GM04503 (cell line): ENCODE measurements around the gene CHRDL2.

Experiments
- DNase-seq: peaks from one replicate; pipeline ENCODE4 v3.0.0-alpha.2; 2012; ENCODE audit warnings: low read depth

Gene CHRDL2

GRCh38 chr11:74685338-74685737, 45.9 kb downstream of the CHRDL2 start:
- no peak for DNase-seq

- DNase-seq: no peak
These were observed 46.6 kb downstream of the CHRDL2 start for GRCh38 chr11:74684661-74685060.

DNA sequence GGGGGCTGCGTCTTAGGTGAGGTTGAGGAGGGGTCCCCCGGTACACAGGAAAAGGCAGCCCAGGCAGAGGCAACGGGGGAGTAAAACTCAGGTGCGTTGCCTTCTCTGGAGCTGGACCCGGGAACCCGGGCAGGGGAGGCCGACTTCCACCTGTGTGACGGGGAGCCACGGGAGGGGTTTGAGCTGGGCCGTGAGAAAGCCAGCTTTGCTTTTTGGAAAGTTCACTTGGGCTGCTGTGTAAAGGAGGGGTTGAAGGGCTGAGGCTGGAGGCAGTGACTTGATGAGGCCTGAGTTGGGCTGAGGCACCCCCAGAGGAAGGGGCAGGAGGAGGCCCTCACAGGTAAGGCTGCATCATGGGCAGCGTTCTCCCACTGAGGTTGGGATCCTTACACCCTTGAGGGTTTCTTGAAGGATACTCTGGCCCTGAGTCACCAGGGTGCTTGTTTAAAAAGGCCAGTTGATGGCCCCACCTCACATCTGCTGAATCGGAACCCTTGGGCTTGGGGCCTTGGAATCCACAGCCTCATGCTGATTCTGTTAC, 47.2 kb downstream of the CHRDL2 start:
- no peak for DNase-seq

GRCh38 chr11:74683279-74683871, 47.9 kb downstream of the CHRDL2 start:
- DNase-seq: no peak

DNA sequence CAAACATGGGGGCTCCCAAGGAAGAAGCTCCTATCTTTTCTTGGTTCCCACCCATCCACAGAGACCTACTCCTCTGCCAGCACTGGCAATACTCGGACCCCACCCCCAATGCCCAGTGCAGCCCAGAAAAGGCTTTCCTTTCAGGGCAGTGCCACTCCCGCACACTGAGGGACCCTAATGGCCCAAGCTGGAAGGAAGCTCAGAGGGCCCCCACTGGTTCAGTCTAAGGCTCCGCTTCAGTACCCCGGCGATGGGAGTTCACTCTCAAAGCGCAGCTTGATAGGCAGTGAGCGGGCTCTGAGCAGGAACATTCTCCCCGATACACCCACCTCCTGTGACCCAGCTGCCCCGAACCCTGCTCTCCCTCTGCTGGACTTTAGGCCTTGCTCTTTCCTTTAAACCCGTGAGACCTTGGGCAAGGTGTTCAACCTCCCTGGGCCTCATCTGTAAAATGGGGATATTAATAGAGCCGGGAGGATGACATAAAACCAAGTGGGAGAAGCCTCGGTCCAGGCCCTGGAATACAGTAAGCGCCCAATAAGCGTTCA, 48.4 kb downstream of the CHRDL2 start:
- no peak for DNase-seq

- no peak for DNase-seq
These were observed 49.3 kb downstream of the CHRDL2 start for GRCh38 chr11:74681686-74682651.

DNA sequence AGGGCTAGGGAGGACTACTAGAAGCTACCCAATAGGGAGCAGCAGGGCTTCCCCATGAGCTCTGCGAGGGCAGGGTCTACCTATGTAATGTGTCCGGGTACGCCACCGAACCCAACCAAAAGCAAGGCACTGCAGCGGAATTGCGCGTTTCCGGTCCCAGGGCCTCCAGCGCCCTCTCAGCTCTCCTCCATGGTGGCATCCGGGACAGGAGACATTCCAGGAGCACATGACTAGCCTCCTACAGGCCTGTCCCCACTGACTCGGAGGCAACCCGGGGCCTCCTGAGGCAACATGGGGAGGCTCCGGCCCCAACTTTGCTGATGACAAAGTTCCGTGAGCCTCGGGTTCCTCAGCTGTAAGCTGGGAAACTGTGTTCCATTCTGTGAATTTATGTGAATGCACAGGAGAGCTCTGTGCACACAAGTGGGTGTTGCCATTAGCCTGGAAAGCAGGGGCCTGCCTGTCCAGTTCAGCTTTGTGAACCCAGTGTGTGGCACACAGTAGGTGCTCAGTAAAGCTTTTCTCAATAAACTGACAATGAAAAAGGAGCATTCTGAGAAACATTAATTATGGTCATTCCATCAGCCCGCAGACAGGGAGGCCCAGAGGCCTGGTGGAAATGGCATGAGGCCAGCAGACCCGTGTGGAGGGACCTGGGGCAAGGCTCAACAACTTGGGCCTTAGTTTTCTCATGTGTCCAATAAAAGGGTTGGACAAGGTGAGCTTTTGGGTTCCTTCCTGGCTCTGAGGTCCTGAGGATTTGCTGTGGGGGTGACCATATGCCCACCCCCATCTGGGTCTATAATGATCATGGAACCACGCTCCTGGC, 50.3 kb downstream of the CHRDL2 start:
- DNase-seq: no peak

GRCh38 chr11:74680035-74680671, 51.1 kb downstream of the CHRDL2 start:
- DNase-seq: no peak

DNA sequence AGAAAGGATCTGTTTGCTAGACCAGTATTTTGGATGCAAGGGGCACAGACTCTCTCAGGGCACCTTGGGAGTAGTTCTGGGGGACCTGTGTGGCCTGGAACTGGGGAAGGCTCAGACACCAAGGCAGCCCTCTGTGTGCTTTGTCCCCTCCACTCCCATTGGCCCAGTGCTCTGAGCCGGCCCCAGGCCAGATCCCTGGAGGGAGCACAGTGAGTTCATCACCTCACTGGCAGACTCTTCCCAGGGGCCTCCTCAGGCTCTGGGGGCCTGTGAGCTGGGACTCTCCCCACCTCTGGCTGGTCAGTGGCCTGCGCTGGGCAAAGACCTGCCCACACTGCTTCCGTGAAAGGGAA, 51.7 kb downstream of the CHRDL2 start:
- no peak for DNase-seq

GRCh38 chr11:74678591-74679512, 52.4 kb downstream of the CHRDL2 start:
- DNase-seq: no peak

- no peak for DNase-seq
These were observed 53.2 kb downstream of the CHRDL2 start for GRCh38 chr11:74678041-74678440.

DNA sequence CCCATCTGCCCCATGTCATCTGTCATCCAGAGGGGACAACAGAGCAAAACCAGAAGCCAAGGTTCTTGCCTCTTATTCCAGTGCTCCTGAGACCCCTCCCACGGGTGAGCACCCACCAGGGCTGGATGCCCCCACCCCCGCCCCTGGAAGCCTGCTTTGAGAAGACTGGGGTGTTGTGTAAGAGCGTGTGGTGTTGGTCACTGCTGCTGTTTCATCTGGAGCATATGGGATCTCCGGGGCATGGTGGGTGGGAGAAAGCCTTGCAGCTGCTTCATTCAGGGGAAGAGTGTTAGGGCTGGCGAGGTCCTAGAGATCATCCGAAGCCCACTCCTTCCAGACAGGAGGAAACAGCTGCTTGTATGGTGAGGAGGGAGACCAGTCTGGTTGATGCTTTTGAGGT, 54.1 kb downstream of the CHRDL2 start:
- DNase-seq: no peak

GRCh38 chr11:74676596-74676995, 54.6 kb downstream of the CHRDL2 start:
- DNase-seq: no peak

DNA sequence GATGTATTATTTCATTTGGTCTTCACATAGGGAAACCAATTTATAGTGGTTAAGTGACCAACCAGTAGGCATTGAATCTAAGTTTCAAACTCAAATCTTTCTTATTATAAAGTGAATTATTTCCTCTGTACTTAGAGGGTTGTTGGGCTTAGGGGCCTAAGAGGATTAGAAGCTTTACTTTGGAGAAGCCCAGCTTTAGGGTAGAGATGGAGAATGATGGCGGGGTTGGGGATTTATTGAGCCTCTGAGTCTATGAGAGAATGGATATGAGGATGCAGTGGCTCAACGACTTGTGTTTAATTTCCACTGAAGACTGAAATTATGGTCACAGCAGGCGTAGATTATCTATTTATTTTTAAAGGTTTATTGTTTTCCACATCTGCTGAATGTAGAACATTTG, 55.5 kb downstream of the CHRDL2 start:
- DNase-seq: no peak

DNA sequence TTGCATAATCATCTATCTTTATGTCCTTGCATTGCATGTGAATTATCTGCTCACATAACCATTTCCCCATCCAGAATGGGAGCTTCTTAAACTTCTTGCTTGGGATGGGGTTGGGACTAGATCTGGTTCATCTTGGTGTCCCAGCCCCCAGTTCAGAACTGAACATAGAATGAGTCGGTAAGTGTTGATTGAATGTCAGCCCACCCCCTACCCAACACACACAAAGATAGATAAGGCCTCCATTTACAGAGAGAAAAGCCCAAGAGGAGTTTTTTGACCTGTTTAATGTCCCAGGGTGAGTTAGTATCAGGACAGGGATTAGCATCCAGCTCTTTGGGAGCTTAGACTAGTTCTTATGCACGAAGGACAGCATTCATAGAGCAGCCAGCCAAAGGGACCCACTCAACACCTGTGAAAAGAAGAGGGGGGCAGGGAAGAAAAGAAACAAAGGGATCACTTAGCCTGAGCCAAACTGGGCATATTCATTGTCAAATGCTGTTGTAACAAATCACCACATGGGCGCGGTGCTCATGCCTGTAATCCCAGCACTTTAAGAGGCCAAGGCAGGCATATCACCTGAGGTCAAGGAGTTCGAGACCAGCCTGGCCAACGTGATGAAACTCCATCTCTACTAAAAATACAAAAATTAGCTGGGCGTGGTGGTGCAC, 57.4 kb downstream of the CHRDL2 start:
- no peak for DNase-seq

- DNase-seq: peak; percentile 95
These were observed 58.1 kb downstream of the CHRDL2 start for GRCh38 chr11:74672956-74673692.

GRCh38 chr11:74672332-74672955, 58.8 kb downstream of the CHRDL2 start:
- no peak for DNase-seq

DNA sequence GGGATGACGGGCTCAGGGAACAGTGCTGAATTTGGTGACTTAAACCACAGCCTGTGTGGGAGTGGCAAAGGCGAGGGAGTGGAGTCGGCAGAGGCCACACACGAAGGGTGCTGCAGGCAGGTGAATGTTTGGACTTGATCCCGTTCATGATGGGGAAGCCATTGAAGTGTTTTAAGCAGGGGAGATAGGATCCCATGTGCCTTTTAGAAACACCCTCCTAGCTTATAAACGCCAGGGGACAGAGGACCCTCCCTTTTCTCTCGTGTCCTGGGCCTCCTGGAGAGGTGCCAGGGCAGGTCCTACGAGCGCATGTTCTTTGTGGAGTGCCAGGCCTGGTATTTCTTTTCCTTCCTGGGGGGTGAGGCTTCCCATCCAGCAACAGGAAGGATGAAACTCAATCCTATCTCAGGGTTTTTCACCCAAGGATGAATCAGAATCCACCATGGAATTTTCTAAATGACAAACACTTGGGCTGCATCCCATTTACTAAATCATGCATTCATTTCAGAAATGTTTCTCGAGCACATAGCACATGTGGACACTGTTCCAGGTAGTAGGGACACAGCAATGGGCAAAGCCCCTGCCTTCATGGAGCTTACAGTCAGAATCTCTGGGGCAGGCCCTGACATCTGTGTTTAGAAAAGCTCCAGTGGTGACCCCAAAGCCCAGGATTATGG, 59.6 kb downstream of the CHRDL2 start:
- DNase-seq: peak; percentile 44
